SK-N-MC (cell line): ENCODE data around the gene TMEM156.

Experiments used
- EZH2 ChIP-seq: fragments of 200-600 bp; sonication (generic); IDR thresholded peaks from one replicate; pipeline ENCODE4 v1.6.1; 2017; ENCODE audit warnings: antibody characterized with exemption
- POLR2AphosphoS5 ChIP-seq: IDR thresholded peaks from 2 replicates; pipeline ENCODE4 v1.6.1; 2012; ENCODE audit warnings: mild to moderate bottlenecking, low read depth, low read length, borderline replicate concordance

DNA sequence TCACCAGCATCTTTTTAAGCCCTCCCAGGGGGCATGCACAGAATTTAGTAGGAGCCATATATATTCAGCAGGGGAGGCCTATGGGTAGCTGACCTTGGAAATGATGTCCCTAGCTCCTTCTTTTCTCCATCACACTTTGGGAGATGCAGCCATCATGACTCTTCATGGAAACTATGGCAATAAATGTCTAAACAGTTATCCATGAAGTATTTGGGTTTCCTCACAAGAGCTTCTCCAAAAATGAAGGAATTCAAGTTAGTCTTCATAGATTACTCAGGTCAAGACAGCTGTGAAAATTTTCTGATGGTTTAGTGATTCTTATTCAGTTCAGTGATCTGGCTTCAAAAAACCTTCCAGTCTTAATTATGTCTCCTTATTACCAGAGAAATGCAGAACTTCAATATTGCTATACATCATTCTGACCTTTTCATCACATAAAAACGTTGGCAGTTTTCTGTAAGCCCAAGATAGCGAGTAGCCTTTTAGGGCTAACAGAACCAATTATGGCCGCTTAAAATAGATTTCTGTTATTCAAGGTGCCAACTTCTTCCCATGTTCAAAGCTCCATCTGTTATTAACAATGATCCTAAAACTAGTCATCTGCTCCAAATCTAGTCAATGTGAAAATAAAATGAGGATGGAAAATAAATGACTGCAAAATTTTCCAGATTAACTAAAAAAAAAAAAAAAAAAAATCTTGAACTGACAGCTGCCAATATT is 52.5 kb downstream of the TMEM156 start:
- no peak for TF ChIP-seq EZH2
- TF ChIP-seq POLR2AphosphoS5 = no peak
